B cell (primary cell): ENCODE measurements around the gene CDK12. TPM values are rescaled to one million over a fixed set of nuclear protein-coding genes. Genes with fewer than 3 reads are reported as not detected.

Source experiments
- ATAC-seq: fragments of 200-7000 bp; cut with Tn5 transposase; one replicate; pipeline ENCODE4 v1.10.0; 2021; ENCODE audit warnings: low read depth, mild to moderate bottlenecking, moderate number of reproducible peaks, moderate library complexity
- CTCF ChIA-PET: fragments of 350-600 bp; sonication (Branson Sonifier 250); formaldehyde crosslinking; loops from one replicate; lab custom pipeline; 2021; ENCODE audit warnings: antibody characterized with exemption, inconsistent platforms; lab: Charles Lee
- POLR2A ChIA-PET: fragments of 350-600 bp; sonication (Branson Sonifier 250); formaldehyde crosslinking; loops from one replicate; lab custom pipeline; 2021; ENCODE audit warnings: antibody characterized with exemption; lab: Charles Lee
- DNase-seq: peaks from one replicate; pipeline ENCODE4 v3.0.0; 2013
- H2AFZ ChIP-seq: 2 replicates; pipeline ENCODE4 v1.6.1; 2012; ENCODE audit warnings: mild to moderate bottlenecking, low read depth, low read length; ENCODE audit not compliant: insufficient read depth, poor library complexity, severe bottlenecking
- H3K27ac ChIP-seq, 2 donors: 1 replicate in 1 of 2; 2 replicates in 1 of 2; pipeline ENCODE4 v1.5.1; 2012 to 2013; ENCODE audit warnings: low read length in 2 of 2, mild to moderate bottlenecking in 2 of 2, moderate library complexity in 1 of 2
- H3K27me3 ChIP-seq, 4 experiments: fragments of 200-600 bp in 1 of 4; sonication (generic) in 1 of 4; replicated peaks in 1 of 4; 1 replicate in 2 of 4; 2 replicates in 2 of 4; pipeline versions ENCODE4 v1.6.1 to v1.7.0; 2013 to 2016; ENCODE audit warnings: low read length in 3 of 4, mild to moderate bottlenecking in 2 of 4, mixed read lengths in 1 of 4, moderate library complexity in 1 of 4; ENCODE audit not compliant: insufficient read depth in 4 of 4, control insufficient read depth in 3 of 4; ENCODE audit errors: control extremely low read depth in 1 of 4
- H3K36me3 ChIP-seq, 2 experiments: replicated peaks in 1 of 2; 1 replicate in 1 of 2; 2 replicates in 1 of 2; pipeline versions ENCODE4 v1.6.1 to v1.7.1; 2013; ENCODE audit warnings: low read length in 1 of 2; ENCODE audit not compliant: insufficient read depth in 2 of 2, control insufficient read depth in 1 of 2; ENCODE audit errors: control extremely low read depth in 1 of 2, extremely low read depth in 1 of 2
- H3K4me1 ChIP-seq, 2 donors: fragments of 200-600 bp in 1 of 2; sonication (generic) in 1 of 2; 1 replicate in 1 of 2; 2 replicates in 1 of 2; pipeline versions ENCODE4 v1.5.1 to v1.6.1; 2013 to 2017; ENCODE audit warnings: low read length in 2 of 2; ENCODE audit not compliant: control insufficient read depth in 2 of 2, insufficient read depth in 2 of 2
- H3K4me2 ChIP-seq: replicated peaks from 2 replicates; pipeline ENCODE3; 2012; ENCODE audit warnings: mild to moderate bottlenecking, low read depth, low read length; ENCODE audit not compliant: poor library complexity, severe bottlenecking
- H3K4me3 ChIP-seq, 5 experiments: fragments of 200-600 bp in 1 of 5; sonication (generic) in 1 of 5; 1 replicate in 3 of 5; 2 replicates in 2 of 5; pipeline versions ENCODE4 v1.5.1 to v1.7.0; 2011 to 2016; ENCODE audit warnings: low read length in 4 of 5, mild to moderate bottlenecking in 4 of 5, low read depth in 2 of 5, control low read depth in 1 of 5, moderate library complexity in 1 of 5; ENCODE audit not compliant: insufficient read depth in 1 of 5; ENCODE audit errors: control extremely low read depth in 1 of 5, extremely low read depth in 1 of 5
- H3K79me2 ChIP-seq: fragments of 200-600 bp; sonication (generic); one replicate; pipeline ENCODE4 v1.6.0; 2016; ENCODE audit warnings: low read length; ENCODE audit not compliant: control insufficient read depth, insufficient read depth
- H3K9ac ChIP-seq: fragments of 200-600 bp; sonication (generic); 2 replicates; pipeline ENCODE4 v1.6.1; 2017; ENCODE audit warnings: mild to moderate bottlenecking, low read length, moderate library complexity
- H3K9me3 ChIP-seq, 3 donors: one replicate each; pipeline versions ENCODE4 v1.6.1 to v1.7.1; 2013; ENCODE audit warnings: low read length in 2 of 3; ENCODE audit not compliant: control insufficient read depth in 2 of 3, insufficient read depth in 1 of 3; ENCODE audit errors: control extremely low read depth in 1 of 3
- H4K20me1 ChIP-seq: 2 replicates; pipeline ENCODE4 v1.6.0; 2012; ENCODE audit warnings: mild to moderate bottlenecking, low read length; ENCODE audit not compliant: insufficient read depth, control insufficient read depth, poor library complexity, severe bottlenecking
- H3K27ac Mint-ChIP-seq: one replicate; pipeline ENCODE4 v1.8.0; 2021; ENCODE audit warnings: mixed read lengths
- H3K27me3 Mint-ChIP-seq: one replicate; pipeline ENCODE4 v1.8.0; 2021; ENCODE audit warnings: mixed read lengths
- H3K4me1 Mint-ChIP-seq: one replicate; pipeline ENCODE4 v1.8.0; 2021; ENCODE audit warnings: mixed read lengths
- H3K4me3 Mint-ChIP-seq: one replicate; pipeline ENCODE4 v1.8.0; 2021; ENCODE audit warnings: mixed read lengths
- H3K9me3 Mint-ChIP-seq: one replicate; pipeline ENCODE4 v1.8.0; 2022; ENCODE audit warnings: mixed read lengths; ENCODE audit not compliant: insufficient read depth
- EZH2 ChIP-seq: IDR thresholded peaks from 2 replicates; pipeline ENCODE4 v1.6.1; 2012; ENCODE audit warnings: borderline replicate concordance, low read depth, mild to moderate bottlenecking, moderate library complexity, low read length; ENCODE audit not compliant: insufficient read depth, poor library complexity, severe bottlenecking
- whole genome bisulfite sequencing: methylation state at CpG from one replicate; pipeline ENCODE4 v1.1.5; 2013; ENCODE audit warnings: missing lambda C conversion rate; ENCODE audit not compliant: insufficient coverage; 5-methylcytosine and 5-hydroxymethylcytosine counted together
- intact Hi-C: fragments of 100-400 bp; cut with micrococcal nuclease; formaldehyde crosslinking; loops from one replicate; pipeline ENCODE4 v1.10.0; 2022
- polyA plus RNA-seq: library from polyadenylated mRNA; depleted of rRNA; stranded (reverse); fragments of >200 nt; gene quantifications from 2 replicates; pipeline ENCODE4 v1.2.3, GENCODE V29; 2012
- total RNA-seq, 2 donors: library from RNA; stranded (reverse); fragments of 120-200 nt in 1 of 2; gene quantifications; 1 replicate in 1 of 2; 2 replicates in 1 of 2; pipeline versions ENCODE4 v1.2.3 to v1.2.4, GENCODE V29; 2013 to 2022
- TF ChIP-seq, protein P1 (sequence below): fragments of 200-600 bp; IDR thresholded peaks from one replicate; pipeline ENCODE4 v1.8.0; 2022; ENCODE audit warnings: antibody characterized with exemption, mild to moderate bottlenecking

The CDK12 gene
- total and polyA plus RNA-seq, 2 donors (not counting 1 experiment from before 2014, with no cell fraction given): 29.8 to 117 TPM

DNA sequence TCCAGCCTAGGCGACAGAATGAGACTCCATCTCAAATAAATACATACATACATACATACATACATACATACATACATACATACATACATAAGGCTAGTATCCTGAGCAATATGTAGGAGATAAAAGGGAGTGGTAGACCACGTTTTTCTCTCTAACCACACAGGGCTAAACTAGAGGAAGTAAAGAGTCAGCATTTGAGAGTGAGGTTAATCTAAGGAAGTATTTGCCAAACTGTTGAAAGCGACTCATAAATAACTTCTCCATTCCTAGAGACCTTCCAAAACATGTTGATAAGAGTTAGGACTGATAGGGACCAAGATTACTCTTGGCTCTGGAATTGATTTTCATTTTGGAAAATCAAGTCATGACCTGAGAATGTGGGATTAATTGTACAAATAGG is 77.6 kb downstream of the CDK12 start:
- ChIA-PET POLR2A (no interaction called here), CTCF (interaction anchor here (1.2 to 1.3 kb wide), 2 partner anchors 9 to 85 kb away, joined by 3 to 5 read pairs; no protein-coding TSS in a partner anchor)
- H3K27ac ChIP-seq: no peak overlapping the region
- H3K4me2 ChIP-seq: no peak overlapping the region
- ATAC-seq (no peak), DNase-seq (no peak)
- Mint-ChIP-seq H3K4me3 (no peak overlapping the region), H3K27me3 (no peaks in the 10 kb centered on the region), H3K4me1 (peaks cover 11% of the 10 kb centered on the region), H3K9me3 (no peaks in the 10 kb centered on the region), H3K27ac (no peak overlapping the region)
- TF ChIP-seq, protein P1, sequence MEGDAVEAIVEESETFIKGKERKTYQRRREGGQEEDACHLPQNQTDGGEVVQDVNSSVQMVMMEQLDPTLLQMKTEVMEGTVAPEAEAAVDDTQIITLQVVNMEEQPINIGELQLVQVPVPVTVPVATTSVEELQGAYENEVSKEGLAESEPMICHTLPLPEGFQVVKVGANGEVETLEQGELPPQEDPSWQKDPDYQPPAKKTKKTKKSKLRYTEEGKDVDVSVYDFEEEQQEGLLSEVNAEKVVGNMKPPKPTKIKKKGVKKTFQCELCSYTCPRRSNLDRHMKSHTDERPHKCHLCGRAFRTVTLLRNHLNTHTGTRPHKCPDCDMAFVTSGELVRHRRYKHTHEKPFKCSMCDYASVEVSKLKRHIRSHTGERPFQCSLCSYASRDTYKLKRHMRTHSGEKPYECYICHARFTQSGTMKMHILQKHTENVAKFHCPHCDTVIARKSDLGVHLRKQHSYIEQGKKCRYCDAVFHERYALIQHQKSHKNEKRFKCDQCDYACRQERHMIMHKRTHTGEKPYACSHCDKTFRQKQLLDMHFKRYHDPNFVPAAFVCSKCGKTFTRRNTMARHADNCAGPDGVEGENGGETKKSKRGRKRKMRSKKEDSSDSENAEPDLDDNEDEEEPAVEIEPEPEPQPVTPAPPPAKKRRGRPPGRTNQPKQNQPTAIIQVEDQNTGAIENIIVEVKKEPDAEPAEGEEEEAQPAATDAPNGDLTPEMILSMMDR: no peak
- no peak for TF ChIP-seq EZH2
- no peak overlapping the region for H2AFZ ChIP-seq
- peaks cover 5 to 7% of the 10 kb centered on the region in 2 donors for H3K4me1 ChIP-seq
- intact Hi-C loops: no loop called here
- no peaks in the 10 kb centered on the region for H4K20me1 ChIP-seq
- WGBS: no CpG with 5 or more reads among the region's 3 CpGs
- no peaks in the 10 kb centered on the region for H3K9me3 ChIP-seq
- no peaks in the 10 kb centered on the region for H3K79me2 ChIP-seq
- no peaks in the 10 kb centered on the region for H3K27me3 ChIP-seq
- no peaks in the 10 kb centered on the region for H3K36me3 ChIP-seq
- no peak overlapping the region for H3K9ac ChIP-seq
- no peak overlapping the region for H3K4me3 ChIP-seq

DNA sequence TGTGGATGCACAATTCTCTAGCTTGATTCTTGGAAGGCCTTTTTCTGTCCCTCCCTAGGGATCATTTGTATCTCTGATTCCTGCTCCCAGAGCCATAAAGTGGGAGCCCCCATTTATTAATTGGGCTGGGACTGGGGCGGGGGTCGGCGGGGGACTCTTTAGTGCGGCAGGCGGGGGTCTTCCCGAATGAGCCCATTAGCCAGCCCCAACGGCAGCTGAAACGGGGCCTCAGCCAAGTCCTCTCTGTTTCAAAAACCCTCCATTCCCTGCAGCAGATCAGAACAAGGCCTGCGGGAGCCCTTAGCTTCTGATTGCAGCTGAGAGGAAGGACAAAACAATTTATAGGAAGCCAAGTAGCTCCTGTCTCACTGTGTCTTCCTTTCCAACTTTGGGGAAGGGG is 79.3 kb downstream of the CDK12 start:
- no peak for ATAC-seq
- no peaks in the 10 kb centered on the region for H4K20me1 ChIP-seq
- H3K27ac ChIP-seq: no peak overlapping the region
- no peak overlapping the region for H2AFZ ChIP-seq
- intact Hi-C loops: no loop called here
- no peaks in the 10 kb centered on the region for H3K79me2 ChIP-seq
- no peak for DNase-seq
- Mint-ChIP-seq H3K4me1 (peaks cover 11% of the 10 kb centered on the region), H3K27me3 (no peaks in the 10 kb centered on the region), H3K9me3 (no peaks in the 10 kb centered on the region), H3K4me3 (no peak overlapping the region), H3K27ac (no peak overlapping the region)
- no peak overlapping the region for H3K4me3 ChIP-seq
- no peaks in the 10 kb centered on the region for H3K36me3 ChIP-seq
- ChIA-PET POLR2A (interaction anchor here (0.6 kb wide), 1 partner anchor 193 kb away, joined by 5 read pairs; no protein-coding TSS in a partner anchor), CTCF (interaction anchor here (0.7 to 1.0 kb wide), 2 partner anchors 7 to 81 kb away, joined by 4 to 6 read pairs; no protein-coding TSS in a partner anchor)
- H3K4me1 ChIP-seq: peaks cover 5 to 7% of the 10 kb centered on the region in 2 donors
- no peak overlapping the region for H3K4me2 ChIP-seq
- H3K9ac ChIP-seq: no peak overlapping the region
- WGBS: 80% methylated on average over 1 of the region's 9 CpGs
- TF ChIP-seq, protein P1: no peak
- TF ChIP-seq EZH2: no peak
- no peaks in the 10 kb centered on the region for H3K9me3 ChIP-seq
- H3K27me3 ChIP-seq: no peaks in the 10 kb centered on the region
